Bronchus fibroblast of lung (primary cell): Measurements from ENCODE around the gene ATP8B1. TPM values are rescaled to one million over a fixed set of nuclear protein-coding genes. Genes with fewer than 3 reads are reported as not detected.

Experiments used
- total RNA-seq: library from RNA; depleted of rRNA; stranded (reverse); fragments of >200 nt; gene quantifications from 2 replicates; pipeline ENCODE4 v1.2.3, GENCODE V29; 2015

The ATP8B1 gene
- 18.1 and 22.7 TPM in 2 replicates for total RNA-seq

GRCh38 chr18:57803103-57803969, at the start of gene ATP8B1:
Gene ATP8B1 (minus strand): TSS chr18:57803315. CDS start chr18:57731807, 71,508 bp downstream.

Other genes starting within 250 kb of the ATP8B1 start
- gene FECH, start 216.6 kb downstream of the ATP8B1 start, total RNA-seq: 20.7 and 28.6 TPM in 2 replicates
- 103 and 145 TPM in 2 replicates for gene NARS1, start 181.5 kb downstream of the ATP8B1 start, total RNA-seq
- gene NEDD4L, start 240.9 kb upstream of the ATP8B1 start, total RNA-seq: 11.4 and 16.5 TPM in 2 replicates